Measurements from ENCODE around the gene NCK1. TPM values are rescaled to one million over a fixed set of nuclear protein-coding genes. Genes with fewer than 3 reads are reported as not detected.
A peak's percentile ranks its signal among the peaks of the same experiment; 100 is the strongest.

The NCK1 gene
- total and polyA plus RNA-seq, 9 of the 15 experiments (the other 6 are each of a cell fraction or from before 2014, with no cell fraction given) = 17.3 to 30.5 (median 25.0) TPM

DNA sequence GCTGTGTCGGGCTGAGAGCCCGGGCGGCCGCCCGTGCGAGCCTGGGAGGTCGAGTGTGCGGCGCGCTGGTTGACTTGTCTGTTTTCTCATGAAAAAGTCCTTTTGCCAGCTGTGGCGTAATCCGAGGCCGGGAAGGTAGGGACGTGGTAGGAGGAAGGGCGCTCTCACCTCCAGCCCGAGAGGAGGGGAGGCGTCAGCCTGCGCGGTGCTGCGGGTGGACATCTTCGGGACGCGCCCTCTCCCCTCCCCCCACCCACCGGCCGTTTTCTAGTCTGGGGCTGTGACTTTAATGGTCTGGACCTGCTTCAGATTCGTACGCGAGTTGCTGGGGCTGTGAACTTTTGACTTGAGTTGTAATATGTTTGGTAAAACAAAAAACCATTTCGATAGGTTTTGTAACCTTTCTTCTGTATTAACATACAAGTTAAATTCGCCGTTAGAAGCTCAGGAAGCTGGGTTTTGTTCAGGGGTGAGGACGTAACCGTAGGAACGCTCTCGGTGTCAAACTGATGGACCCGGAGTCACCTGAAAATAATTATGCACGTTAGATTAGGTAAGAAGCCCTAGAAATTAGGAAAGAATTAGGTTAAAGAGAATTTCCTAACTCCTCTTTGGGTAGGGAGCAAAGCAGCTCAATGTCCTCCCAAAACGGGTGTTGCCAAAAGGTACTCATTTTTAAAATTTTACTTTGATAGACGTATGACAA is 762 bp downstream of the NCK1 start (continued):
- TF ChIP-seq, protein P1, sequence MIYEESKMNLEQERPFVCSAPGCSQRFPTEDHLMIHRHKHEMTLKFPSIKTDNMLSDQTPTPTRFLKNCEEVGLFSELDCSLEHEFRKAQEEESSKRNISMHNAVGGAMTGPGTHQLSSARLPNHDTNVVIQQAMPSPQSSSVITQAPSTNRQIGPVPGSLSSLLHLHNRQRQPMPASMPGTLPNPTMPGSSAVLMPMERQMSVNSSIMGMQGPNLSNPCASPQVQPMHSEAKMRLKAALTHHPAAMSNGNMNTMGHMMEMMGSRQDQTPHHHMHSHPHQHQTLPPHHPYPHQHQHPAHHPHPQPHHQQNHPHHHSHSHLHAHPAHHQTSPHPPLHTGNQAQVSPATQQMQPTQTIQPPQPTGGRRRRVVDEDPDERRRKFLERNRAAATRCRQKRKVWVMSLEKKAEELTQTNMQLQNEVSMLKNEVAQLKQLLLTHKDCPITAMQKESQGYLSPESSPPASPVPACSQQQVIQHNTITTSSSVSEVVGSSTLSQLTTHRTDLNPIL (CRISPR knock-in tag; IDR thresholded peaks at IDR 0.05) = no peak
- TF ChIP-seq HCFC1 (IDR thresholded peaks at IDR 0.05; ENCODE audit: low read depth, low read length) = no peak
- no peak for TF ChIP-seq CCAR2 (IDR thresholded peaks at IDR 0.05; ENCODE audit: low read depth, low read length)
- TF ChIP-seq HMG20B (CRISPR knock-in tag; IDR thresholded peaks at IDR 0.05) = no peak
- no peak for TF ChIP-seq ZNF766 (CRISPR knock-in tag; conservative IDR thresholded peaks at IDR 0.05)
- no peak for TF ChIP-seq POLR2H (tag; IDR thresholded peaks at IDR 0.05; ENCODE audit: low read depth)
- TF ChIP-seq, protein P2, sequence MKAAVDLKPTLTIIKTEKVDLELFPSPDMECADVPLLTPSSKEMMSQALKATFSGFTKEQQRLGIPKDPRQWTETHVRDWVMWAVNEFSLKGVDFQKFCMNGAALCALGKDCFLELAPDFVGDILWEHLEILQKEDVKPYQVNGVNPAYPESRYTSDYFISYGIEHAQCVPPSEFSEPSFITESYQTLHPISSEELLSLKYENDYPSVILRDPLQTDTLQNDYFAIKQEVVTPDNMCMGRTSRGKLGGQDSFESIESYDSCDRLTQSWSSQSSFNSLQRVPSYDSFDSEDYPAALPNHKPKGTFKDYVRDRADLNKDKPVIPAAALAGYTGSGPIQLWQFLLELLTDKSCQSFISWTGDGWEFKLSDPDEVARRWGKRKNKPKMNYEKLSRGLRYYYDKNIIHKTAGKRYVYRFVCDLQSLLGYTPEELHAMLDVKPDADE (conservative IDR thresholded peaks at IDR 0.05; ENCODE audit: control insufficient read depth, low read depth, low read length) = 0 out of 2 replicates have a peak, but pooled peaks have one; percentile 58
- no peak for TF ChIP-seq ZNF277 (CRISPR knock-in tag; IDR thresholded peaks at IDR 0.05; ENCODE audit: borderline replicate concordance)
- TF ChIP-seq GTF2E2 (tag; IDR thresholded peaks at IDR 0.05) = peak; percentile 58; the same call in 1 of the 2 replicates
- TF ChIP-seq HBP1 (CRISPR knock-in tag; IDR thresholded peaks at IDR 0.05) = no peak
- TF ChIP-seq TCF7L2 (IDR thresholded peaks at IDR 0.05; ENCODE audit: low read depth, low read length) = no peak
- no peak for TF ChIP-seq HMG20A (CRISPR knock-in tag; conservative IDR thresholded peaks at IDR 0.05)
- no peak for TF ChIP-seq ZKSCAN3 (CRISPR knock-in tag; IDR thresholded peaks at IDR 0.05)
- TF ChIP-seq, protein P3, sequence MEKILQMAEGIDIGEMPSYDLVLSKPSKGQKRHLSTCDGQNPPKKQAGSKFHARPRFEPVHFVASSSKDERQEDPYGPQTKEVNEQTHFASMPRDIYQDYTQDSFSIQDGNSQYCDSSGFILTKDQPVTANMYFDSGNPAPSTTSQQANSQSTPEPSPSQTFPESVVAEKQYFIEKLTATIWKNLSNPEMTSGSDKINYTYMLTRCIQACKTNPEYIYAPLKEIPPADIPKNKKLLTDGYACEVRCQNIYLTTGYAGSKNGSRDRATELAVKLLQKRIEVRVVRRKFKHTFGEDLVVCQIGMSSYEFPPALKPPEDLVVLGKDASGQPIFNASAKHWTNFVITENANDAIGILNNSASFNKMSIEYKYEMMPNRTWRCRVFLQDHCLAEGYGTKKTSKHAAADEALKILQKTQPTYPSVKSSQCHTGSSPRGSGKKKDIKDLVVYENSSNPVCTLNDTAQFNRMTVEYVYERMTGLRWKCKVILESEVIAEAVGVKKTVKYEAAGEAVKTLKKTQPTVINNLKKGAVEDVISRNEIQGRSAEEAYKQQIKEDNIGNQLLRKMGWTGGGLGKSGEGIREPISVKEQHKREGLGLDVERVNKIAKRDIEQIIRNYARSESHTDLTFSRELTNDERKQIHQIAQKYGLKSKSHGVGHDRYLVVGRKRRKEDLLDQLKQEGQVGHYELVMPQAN (IDR thresholded peaks at IDR 0.05; ENCODE audit: borderline replicate concordance) = 0 out of 2 replicates have a peak, but pooled peaks have one; percentile 5
- TF ChIP-seq ZBTB7A (IDR thresholded peaks at IDR 0.05; ENCODE audit: borderline replicate concordance, control insufficient read depth, low read depth, low read length) = 0 out of 2 replicates have a peak, but pooled peaks have one; percentile 4
- TF ChIP-seq BRD4 (IDR thresholded peaks at IDR 0.05) = no peak; the same call in 1 of the 2 replicates
- TF ChIP-seq NR2F6 (CRISPR knock-in tag; IDR thresholded peaks at IDR 0.05) = no peak
- TF ChIP-seq POLR3G (IDR thresholded peaks at IDR 0.05; ENCODE audit: extremely low read depth, insufficient read length, insufficient replicate concordance) = no peak
- peak; percentile 16 to 64; a peak in 3 of 4 replicates for TF ChIP-seq SIN3A (IDR thresholded peaks at IDR 0.05; ENCODE audit: borderline replicate concordance in 2 of 2, control insufficient read depth in 1 of 2, low read depth in 2 of 2, low read length in 2 of 2)
- TF ChIP-seq TCF3 (CRISPR knock-in tag; IDR thresholded peaks at IDR 0.05) = no peak
